ENCODE measurements around the gene SUSD3. TPM values are rescaled to one million over a fixed set of nuclear protein-coding genes. Genes with fewer than 3 reads are reported as not detected.

The SUSD3 gene
- total RNA-seq, 2 experiments from 2014 or later = 62.7 to 68.3 TPM

GRCh38 chr9:93020771-93021670 lies 37.5 kb upstream of the SUSD3 start:
- peak overlapping the region; percentile 88 for H3K27ac Mint-ChIP-seq
- H3K27me3 Mint-ChIP-seq (ENCODE audit: low read depth) = no peaks in the 10 kb centered on the region
- H3K36me3 Mint-ChIP-seq (ENCODE audit: low read depth) = peaks cover 33% of the 10 kb centered on the region
- intact Hi-C loops (cut with micrococcal nuclease) = no loop called here
- CTCF ChIA-PET = interaction anchor here (1.1 to 1.5 kb wide), 2 partner anchors 17 to 88 kb away, joined by 3 to 5 read pairs; no protein-coding TSS in a partner anchor
- no peaks in the 10 kb centered on the region for H3K9me3 Mint-ChIP-seq
- peak; percentile 75 for DNase-seq
- H3K4me1 Mint-ChIP-seq (ENCODE audit: low read depth) = peaks cover 63% of the 10 kb centered on the region
- no peak overlapping the region for H3K4me3 Mint-ChIP-seq

GRCh38 chr9:93022066-93022465 lies 36.4 kb upstream of the SUSD3 start:
- intact Hi-C loops (cut with micrococcal nuclease) = no loop called here
- no peaks in the 10 kb centered on the region for H3K27me3 Mint-ChIP-seq (ENCODE audit: low read depth)
- peak overlapping the region; percentile 88 for H3K27ac Mint-ChIP-seq
- H3K4me3 Mint-ChIP-seq = no peak overlapping the region
- CTCF ChIA-PET = interaction anchor here (1.1 kb wide), 1 partner anchor 87 kb away, joined by 3 read pairs; no protein-coding TSS in a partner anchor
- H3K9me3 Mint-ChIP-seq = no peaks in the 10 kb centered on the region
- H3K4me1 Mint-ChIP-seq (ENCODE audit: low read depth) = peaks cover 74% of the 10 kb centered on the region
- no peak for DNase-seq
- peaks cover 38% of the 10 kb centered on the region for H3K36me3 Mint-ChIP-seq (ENCODE audit: low read depth)

GRCh38 chr9:93022721-93023520 lies 35.6 kb upstream of the SUSD3 start:
- Mint-ChIP-seq H3K9me3 (no peaks in the 10 kb centered on the region), H3K27me3 (ENCODE audit: low read depth) (no peaks in the 10 kb centered on the region), H3K36me3 (ENCODE audit: low read depth) (peaks cover 32% of the 10 kb centered on the region), H3K4me3 (no peak overlapping the region), H3K27ac (peak overlapping the region; percentile 88), H3K4me1 (ENCODE audit: low read depth) (peaks cover 79% of the 10 kb centered on the region)
- CTCF ChIA-PET = interaction anchor here (3.8 kb wide), 1 partner anchor 19 kb away, joined by 27 read pairs; no protein-coding TSS in a partner anchor
- DNase-seq = no peak
- intact Hi-C loops (cut with micrococcal nuclease) = no loop called here

- peaks cover 28% of the 10 kb centered on the region for H3K36me3 Mint-ChIP-seq (ENCODE audit: low read depth)
- no peaks in the 10 kb centered on the region for H3K9me3 Mint-ChIP-seq
- peak overlapping the region; percentile 93 for H3K27ac Mint-ChIP-seq
- CTCF ChIA-PET = interaction anchor here (3.8 kb wide), 1 partner anchor 20 kb away, joined by 27 read pairs; no protein-coding TSS in a partner anchor
- H3K4me3 Mint-ChIP-seq = no peak overlapping the region
- H3K4me1 Mint-ChIP-seq (ENCODE audit: low read depth) = peaks cover 85% of the 10 kb centered on the region
- intact Hi-C loops (cut with micrococcal nuclease) = no loop called here
- H3K27me3 Mint-ChIP-seq (ENCODE audit: low read depth) = no peaks in the 10 kb centered on the region
- DNase-seq = no peak
Measured at GRCh38 chr9:93023521-93023815, 35.0 kb upstream of the SUSD3 start.

- Mint-ChIP-seq H3K4me3 (no peak overlapping the region), H3K9me3 (no peaks in the 10 kb centered on the region), H3K36me3 (ENCODE audit: low read depth) (peaks cover 26% of the 10 kb centered on the region), H3K27me3 (ENCODE audit: low read depth) (no peaks in the 10 kb centered on the region), H3K4me1 (ENCODE audit: low read depth) (peaks cover 90% of the 10 kb centered on the region), H3K27ac (peak overlapping the region; percentile 93)
- intact Hi-C loops (cut with micrococcal nuclease) = no loop called here
- DNase-seq = no peak
- CTCF ChIA-PET = interaction anchor here (3.8 to 4.0 kb wide), 2 partner anchors 21 to 84 kb away, joined by 20 to 27 read pairs; no protein-coding TSS in a partner anchor
Measured at GRCh38 chr9:93024646-93024910, 33.9 kb upstream of the SUSD3 start.

- H3K27ac Mint-ChIP-seq = peak overlapping the region; percentile 93
- H3K4me1 Mint-ChIP-seq (ENCODE audit: low read depth) = peaks cover 92% of the 10 kb centered on the region
- no peaks in the 10 kb centered on the region for H3K9me3 Mint-ChIP-seq
- DNase-seq = no peak
- H3K4me3 Mint-ChIP-seq = no peak overlapping the region
- H3K36me3 Mint-ChIP-seq (ENCODE audit: low read depth) = peaks cover 30% of the 10 kb centered on the region
- intact Hi-C loops (cut with micrococcal nuclease) = no loop called here
- CTCF ChIA-PET = interaction anchor here (0.9 to 4.0 kb wide), 4 partner anchors 10 to 84 kb away, joined by 3 to 27 read pairs (median 12); no protein-coding TSS in a partner anchor
- H3K27me3 Mint-ChIP-seq (ENCODE audit: low read depth) = no peaks in the 10 kb centered on the region
Measured at GRCh38 chr9:93024986-93025630, 33.4 kb upstream of the SUSD3 start.

GRCh38 chr9:93025736-93026135 lies 32.8 kb upstream of the SUSD3 start:
- peaks cover 92% of the 10 kb centered on the region for H3K4me1 Mint-ChIP-seq (ENCODE audit: low read depth)
- peak overlapping the region; percentile 97 for H3K27ac Mint-ChIP-seq
- DNase-seq = no peak
- CTCF ChIA-PET = interaction anchor here (0.8 to 4.0 kb wide), 7 partner anchors 10 to 83 kb away, joined by 3 to 27 read pairs (median 3); no protein-coding TSS in a partner anchor
- H3K27me3 Mint-ChIP-seq (ENCODE audit: low read depth) = no peaks in the 10 kb centered on the region
- intact Hi-C loops (cut with micrococcal nuclease) = no loop called here
- H3K4me3 Mint-ChIP-seq = no peak overlapping the region
- peaks cover 33% of the 10 kb centered on the region for H3K36me3 Mint-ChIP-seq (ENCODE audit: low read depth)
- no peaks in the 10 kb centered on the region for H3K9me3 Mint-ChIP-seq

GRCh38 chr9:93026640-93027039 lies 31.9 kb upstream of the SUSD3 start:
- H3K27me3 Mint-ChIP-seq (ENCODE audit: low read depth) = no peaks in the 10 kb centered on the region
- peak overlapping the region; percentile 97 for H3K27ac Mint-ChIP-seq
- peaks cover 90% of the 10 kb centered on the region for H3K4me1 Mint-ChIP-seq (ENCODE audit: low read depth)
- intact Hi-C loops (cut with micrococcal nuclease) = no loop called here
- no peak for DNase-seq
- H3K9me3 Mint-ChIP-seq = no peaks in the 10 kb centered on the region
- CTCF ChIA-PET = interaction anchor here (0.8 to 4.0 kb wide), 5 partner anchors 9 to 82 kb away, joined by 3 to 27 read pairs (median 4); no protein-coding TSS in a partner anchor
- H3K36me3 Mint-ChIP-seq (ENCODE audit: low read depth) = peaks cover 34% of the 10 kb centered on the region
- H3K4me3 Mint-ChIP-seq = no peak overlapping the region

- intact Hi-C loops (cut with micrococcal nuclease) = loop anchor here (1.0 kb wide), 5 partner anchors 31 to 69 kb away; partner anchors contain the start of genes CARD19 and SUSD3
- DNase-seq = no peak
- Mint-ChIP-seq H3K27ac (peak overlapping the region; percentile 97), H3K9me3 (no peaks in the 10 kb centered on the region), H3K4me3 (peak overlapping the region; percentile 55), H3K4me1 (ENCODE audit: low read depth) (peaks cover 92% of the 10 kb centered on the region), H3K36me3 (ENCODE audit: low read depth) (peaks cover 34% of the 10 kb centered on the region), H3K27me3 (ENCODE audit: low read depth) (no peaks in the 10 kb centered on the region)
- CTCF ChIA-PET = interaction anchor here (0.6 to 4.0 kb wide), 4 partner anchors 23 to 81 kb away, joined by 3 to 20 read pairs (median 6); no protein-coding TSS in a partner anchor
Measured at GRCh38 chr9:93027750-93028149, 30.8 kb upstream of the SUSD3 start.

- intact Hi-C loops (cut with micrococcal nuclease) = loop anchor here (1.0 kb wide), 5 partner anchors 30 to 68 kb away; partner anchors contain the start of genes CARD19 and SUSD3
- CTCF ChIA-PET = interaction anchor here (0.9 kb wide), 2 partner anchors 24 to 34 kb away, joined by 5 to 8 read pairs; no protein-coding TSS in a partner anchor
- Mint-ChIP-seq H3K36me3 (ENCODE audit: low read depth) (peaks cover 35% of the 10 kb centered on the region), H3K27ac (peak overlapping the region; percentile 97), H3K9me3 (no peaks in the 10 kb centered on the region), H3K27me3 (ENCODE audit: low read depth) (no peaks in the 10 kb centered on the region), H3K4me1 (ENCODE audit: low read depth) (peaks cover 87% of the 10 kb centered on the region), H3K4me3 (peak overlapping the region; percentile 55)
- peak; percentile 90 for DNase-seq
Measured at GRCh38 chr9:93028448-93029006, 30.0 kb upstream of the SUSD3 start.
